GM18519 (cell line): Measurements from ENCODE around the gene NLRC5.
"Not testable (repeated sequence)": the region's sequence is repeated elsewhere in the genome, so short reads cannot be mapped to it uniquely, and the experiment has no call there.

ENCODE experiments used
- ATAC-seq: cut with Tn5 transposase; IDR thresholded peaks from one replicate; pipeline ENCODE4 v1.9.1; 2021; ENCODE audit warnings: mild to moderate bottlenecking, moderate library complexity; ENCODE audit not compliant: unreplicated experiment, low FRiP score

The NLRC5 gene

GRCh38 chr16:57041182-57042156 lies 52.1 kb downstream of the NLRC5 start:
- no peak for ATAC-seq

GRCh38 chr16:57042157-57043111 lies 53.1 kb downstream of the NLRC5 start:
- ATAC-seq = peak; percentile 60

GRCh38 chr16:57043248-57043647 lies 53.9 kb downstream of the NLRC5 start:
- no peak for ATAC-seq

- ATAC-seq = no peak
Observed at GRCh38 chr16:57044931-57045693, 55.8 kb downstream of the NLRC5 start.

GRCh38 chr16:57045694-57046381 lies 56.5 kb downstream of the NLRC5 start:
- ATAC-seq = no peak

- ATAC-seq = no peak
Observed at GRCh38 chr16:57048095-57048494, 58.7 kb downstream of the NLRC5 start.

- no peak for ATAC-seq
Observed at GRCh38 chr16:57049678-57050077, 60.3 kb downstream of the NLRC5 start.

- no peak for ATAC-seq
Observed at GRCh38 chr16:57051696-57052228, 62.4 kb downstream of the NLRC5 start.

GRCh38 chr16:57053206-57053605 lies 63.8 kb downstream of the NLRC5 start:
- ATAC-seq = no peak

- no peak for ATAC-seq
Observed at GRCh38 chr16:57054338-57054737, 65.0 kb downstream of the NLRC5 start.

- ATAC-seq = no peak
Observed at GRCh38 chr16:57054771-57055170, 65.4 kb downstream of the NLRC5 start.

- no peak for ATAC-seq
Observed at GRCh38 chr16:57055671-57056070, 66.3 kb downstream of the NLRC5 start.

- no peak for ATAC-seq
Observed at GRCh38 chr16:57058291-57058861, 69.0 kb downstream of the NLRC5 start.

GRCh38 chr16:57060323-57061083 lies 71.1 kb downstream of the NLRC5 start:
- no peak for ATAC-seq

- no peak for ATAC-seq
Observed at GRCh38 chr16:57061084-57061905, 71.9 kb downstream of the NLRC5 start.

GRCh38 chr16:57062329-57062728 lies 73.0 kb downstream of the NLRC5 start:
- no peak for ATAC-seq

- ATAC-seq = not testable (repeated sequence)
Observed at GRCh38 chr16:57063189-57063588, 73.8 kb downstream of the NLRC5 start.

- no peak for ATAC-seq
Observed at GRCh38 chr16:57064995-57065394, 75.6 kb downstream of the NLRC5 start.
